ENCODE results near the gene ITGAV.

The ITGAV gene

GRCh38 chr2:186664385-186665043, 74.7 kb downstream of the ITGAV start:
- no peak for DNase-seq (ENCODE audit: extremely low read depth in 1 of 2, low read depth in 1 of 2)

GRCh38 chr2:186669146-186669545, 79.3 kb downstream of the ITGAV start:
- DNase-seq (ENCODE audit: extremely low read depth in 1 of 2, low read depth in 1 of 2): no peak

- no peak for DNase-seq (ENCODE audit: extremely low read depth in 1 of 2, low read depth in 1 of 2)
These were observed 81.0 kb downstream of the ITGAV start for GRCh38 chr2:186670831-186671230.

GRCh38 chr2:186675380-186675779, 85.5 kb downstream of the ITGAV start:
- no peak for DNase-seq (ENCODE audit: extremely low read depth in 1 of 2, low read depth in 1 of 2)

GRCh38 chr2:186683341-186683740, 93.5 kb downstream of the ITGAV start:
- no peak for DNase-seq (ENCODE audit: extremely low read depth in 1 of 2, low read depth in 1 of 2)

- no peak for DNase-seq (ENCODE audit: extremely low read depth in 1 of 2, low read depth in 1 of 2)
These were observed 98.0 kb downstream of the ITGAV start for GRCh38 chr2:186687807-186688211.

- no peak for DNase-seq (ENCODE audit: extremely low read depth in 1 of 2, low read depth in 1 of 2)
These were observed 99.0 kb downstream of the ITGAV start for GRCh38 chr2:186688813-186689212.

GRCh38 chr2:186690786-186691185, 100.9 kb downstream of the ITGAV start:
- DNase-seq (ENCODE audit: extremely low read depth in 1 of 2, low read depth in 1 of 2): no peak

GRCh38 chr2:186691231-186691630, 101.4 kb downstream of the ITGAV start:
- DNase-seq (ENCODE audit: extremely low read depth in 1 of 2, low read depth in 1 of 2): no peak

- DNase-seq (ENCODE audit: extremely low read depth in 1 of 2, low read depth in 1 of 2): no peak
These were observed 102.0 kb downstream of the ITGAV start for GRCh38 chr2:186691900-186692299.

GRCh38 chr2:186693446-186693832, 103.6 kb downstream of the ITGAV start:
- no peak for DNase-seq (ENCODE audit: extremely low read depth in 1 of 2, low read depth in 1 of 2)

GRCh38 chr2:186695081-186695756, 105.4 kb downstream of the ITGAV start:
- DNase-seq (ENCODE audit: extremely low read depth in 1 of 2, low read depth in 1 of 2): no peak

GRCh38 chr2:186696290-186696689, 106.4 kb downstream of the ITGAV start:
- DNase-seq (ENCODE audit: extremely low read depth in 1 of 2, low read depth in 1 of 2): no peak

GRCh38 chr2:186696804-186697203, 106.9 kb downstream of the ITGAV start:
- DNase-seq (ENCODE audit: extremely low read depth in 1 of 2, low read depth in 1 of 2): no peak

GRCh38 chr2:186697536-186697935, 107.7 kb downstream of the ITGAV start:
- DNase-seq (ENCODE audit: extremely low read depth in 1 of 2, low read depth in 1 of 2): no peak

- no peak for DNase-seq (ENCODE audit: extremely low read depth in 1 of 2, low read depth in 1 of 2)
These were observed 109.9 kb downstream of the ITGAV start for GRCh38 chr2:186699742-186700141.

GRCh38 chr2:186702006-186702405, 112.2 kb downstream of the ITGAV start:
- DNase-seq (ENCODE audit: extremely low read depth in 1 of 2, low read depth in 1 of 2): no peak

GRCh38 chr2:186702501-186702900, 112.6 kb downstream of the ITGAV start:
- no peak for DNase-seq (ENCODE audit: extremely low read depth in 1 of 2, low read depth in 1 of 2)

GRCh38 chr2:186704897-186705296, 115.0 kb downstream of the ITGAV start:
- no peak for DNase-seq (ENCODE audit: extremely low read depth in 1 of 2, low read depth in 1 of 2)

GRCh38 chr2:186709529-186710450, 119.9 kb downstream of the ITGAV start:
- DNase-seq (ENCODE audit: extremely low read depth in 1 of 2, low read depth in 1 of 2): no peak

- DNase-seq (ENCODE audit: extremely low read depth in 1 of 2, low read depth in 1 of 2): no peak
These were observed 123.8 kb downstream of the ITGAV start for GRCh38 chr2:186713691-186714090.

- no peak for DNase-seq (ENCODE audit: extremely low read depth in 1 of 2, low read depth in 1 of 2)
These were observed 124.8 kb downstream of the ITGAV start for GRCh38 chr2:186714611-186715010.

All from activated CD8-positive, alpha-beta memory T cell treated with anti-CD3 and anti-CD28 coated beads for 1 hour (primary cell).